PC-9 (cell line): Measurements from ENCODE around the gene SLC6A6.

Source experiments
- CTCF ChIP-seq: fragments of 200-600 bp; sonication (generic); conservative IDR thresholded peaks from 2 replicates; pipeline ENCODE4 v1.6.1; 2017; ENCODE audit warnings: mixed run types, antibody characterized with exemption, mild to moderate bottlenecking, moderate library complexity
- EZH2 ChIP-seq: fragments of 200-600 bp; sonication (generic); IDR thresholded peaks from 2 replicates; pipeline ENCODE4 v1.8.0; 2017; ENCODE audit warnings: antibody characterized with exemption, low read depth

- TF ChIP-seq EZH2: no peak
- no peak for TF ChIP-seq CTCF
Observed at GRCh38 chr3:14458434-14459275, 56.2 kb downstream of the SLC6A6 start.
